Nephron progenitor cell (in vitro differentiated cells): ENCODE results near the gene ARF3.

ENCODE experiments used
- DNase-seq: peaks from one replicate; pipeline ENCODE4 v3.0.0; 2021
- H3K27ac Mint-ChIP-seq: 2 replicates; pipeline ENCODE4 v1.8.0; 2021; ENCODE audit warnings: mild to moderate bottlenecking, moderate library complexity, mixed read lengths
- H3K27me3 Mint-ChIP-seq: 2 replicates; pipeline ENCODE4 v1.8.0; 2021; ENCODE audit warnings: mild to moderate bottlenecking, low read depth, mixed read lengths; ENCODE audit not compliant: poor library complexity
- H3K36me3 Mint-ChIP-seq: 2 replicates; pipeline ENCODE4 v1.8.0; 2021; ENCODE audit warnings: low read depth, mixed read lengths
- H3K4me1 Mint-ChIP-seq: 2 replicates; pipeline ENCODE4 v1.8.0; 2021; ENCODE audit warnings: mixed read lengths
- H3K4me3 Mint-ChIP-seq: 2 replicates; pipeline ENCODE4 v1.8.0; 2021; ENCODE audit warnings: mild to moderate bottlenecking, moderate library complexity, mixed read lengths
- H3K9me3 Mint-ChIP-seq: 2 replicates; pipeline ENCODE4 v1.8.0; 2021; ENCODE audit warnings: mild to moderate bottlenecking, moderate library complexity, mixed read lengths
- CTCF ChIP-seq: fragments of 200-600 bp; sonication (generic); IDR thresholded peaks from 2 replicates; pipeline ENCODE4 v1.5.0; 2021; ENCODE audit warnings: antibody characterized with exemption

Gene ARF3

GRCh38 chr12:48978741-48979601 lies 21.7 kb upstream of the ARF3 start:
- peak overlapping the region; percentile 69 for H3K27ac Mint-ChIP-seq
- H3K36me3 Mint-ChIP-seq = no peaks in the 10 kb centered on the region
- DNase-seq = no peak
- peaks cover 7% of the 10 kb centered on the region for H3K9me3 Mint-ChIP-seq
- peaks cover 100% of the 10 kb centered on the region for H3K27me3 Mint-ChIP-seq
- peak overlapping the region; percentile 75 for H3K4me3 Mint-ChIP-seq
- H3K4me1 Mint-ChIP-seq = peaks cover 47% of the 10 kb centered on the region
- no peak for TF ChIP-seq CTCF

- Mint-ChIP-seq H3K27ac (peak within 1 kb of the TSS; percentile 69), H3K36me3 (no peaks in the 10 kb centered on the region), H3K9me3 (peaks cover 7% of the 10 kb centered on the region), H3K27me3 (peaks cover 100% of the 10 kb centered on the region), H3K4me3 (peak within 1 kb of the TSS; percentile 75), H3K4me1 (peaks cover 50% of the 10 kb centered on the region)
- TF ChIP-seq CTCF = peak; percentile 32
- peak; percentile 52 for DNase-seq
These were observed 21.0 kb upstream of the ARF3 start, which contains the start of gene WNT1 for GRCh38 chr12:48978291-48978740. Gene WNT1 (plus strand): TSS chr12:48978322. CDS start chr12:48978651, 329 bp downstream.

- peak; percentile 89 for DNase-seq
- H3K4me1 Mint-ChIP-seq = peaks cover 51% of the 10 kb centered on the region
- peak overlapping the region; percentile 46 for H3K4me3 Mint-ChIP-seq
- no peaks in the 10 kb centered on the region for H3K36me3 Mint-ChIP-seq
- peak; percentile 67 for TF ChIP-seq CTCF
- H3K27me3 Mint-ChIP-seq = peaks cover 100% of the 10 kb centered on the region
- no peak overlapping the region for H3K27ac Mint-ChIP-seq
- peaks cover 7% of the 10 kb centered on the region for H3K9me3 Mint-ChIP-seq
These were observed 20.3 kb upstream of the ARF3 start for GRCh38 chr12:48977290-48978281.

GRCh38 chr12:48973941-48974673 lies 16.8 kb upstream of the ARF3 start:
- Mint-ChIP-seq H3K27me3 (peaks cover 99% of the 10 kb centered on the region), H3K36me3 (no peaks in the 10 kb centered on the region), H3K27ac (no peak overlapping the region), H3K4me3 (no peak overlapping the region), H3K9me3 (peaks cover 7% of the 10 kb centered on the region), H3K4me1 (peaks cover 40% of the 10 kb centered on the region)
- peak; percentile 80 for DNase-seq
- peak; percentile 65 for TF ChIP-seq CTCF

- peaks cover 99% of the 10 kb centered on the region for H3K27me3 Mint-ChIP-seq
- no peaks in the 10 kb centered on the region for H3K36me3 Mint-ChIP-seq
- no peak overlapping the region for H3K27ac Mint-ChIP-seq
- H3K4me1 Mint-ChIP-seq = peaks cover 41% of the 10 kb centered on the region
- TF ChIP-seq CTCF = no peak
- no peak overlapping the region for H3K4me3 Mint-ChIP-seq
- DNase-seq = no peak
- peaks cover 7% of the 10 kb centered on the region for H3K9me3 Mint-ChIP-seq
These were observed 16.2 kb upstream of the ARF3 start for GRCh38 chr12:48973531-48973930.
